Amniotic stem cell (primary cell): ENCODE results near the gene CBLC.

Source experiments
- DNase-seq: peaks from one replicate; lab custom pipeline; 2025; lab: John Stamatoyannopoulos, UW

Gene CBLC

GRCh38 chr19:44777715-44778347, at the start of gene CBLC:
Gene CBLC (plus strand): TSS chr19:44777890. CDS start chr19:44777932, 42 bp downstream.
- DNase-seq = no peak

GRCh38 chr19:44728178-44728577, 49.5 kb upstream of the CBLC start:
- no peak for DNase-seq

- DNase-seq = no peak
Measured at GRCh38 chr19:44729516-44730033, 48.1 kb upstream of the CBLC start.

GRCh38 chr19:44731081-44731480, 46.6 kb upstream of the CBLC start:
- DNase-seq = no peak

GRCh38 chr19:44731622-44732021, 46.1 kb upstream of the CBLC start:
- no peak for DNase-seq

- DNase-seq = no peak
Measured at GRCh38 chr19:44732235-44733014, 45.3 kb upstream of the CBLC start.

- DNase-seq = no peak
Measured at GRCh38 chr19:44734357-44734756, 43.3 kb upstream of the CBLC start.

GRCh38 chr19:44735011-44735410, 42.7 kb upstream of the CBLC start:
- DNase-seq = no peak

- DNase-seq = no peak
Measured at GRCh38 chr19:44737238-44738071, 40.2 kb upstream of the CBLC start.

- no peak for DNase-seq
Measured at GRCh38 chr19:44738136-44738535, 39.6 kb upstream of the CBLC start.

GRCh38 chr19:44738603-44739558, 38.8 kb upstream of the CBLC start:
- no peak for DNase-seq

GRCh38 chr19:44740351-44740824, 37.3 kb upstream of the CBLC start:
- no peak for DNase-seq

GRCh38 chr19:44741258-44741731, 36.4 kb upstream of the CBLC start:
- no peak for DNase-seq

GRCh38 chr19:44741841-44742329, 35.8 kb upstream of the CBLC start:
- DNase-seq = peak; percentile 96

GRCh38 chr19:44742330-44743061, 35.2 kb upstream of the CBLC start:
- DNase-seq = no peak

GRCh38 chr19:44744871-44745332, 32.8 kb upstream of the CBLC start:
- no peak for DNase-seq

GRCh38 chr19:44745341-44745831, 32.3 kb upstream of the CBLC start:
- DNase-seq = peak; percentile 14

GRCh38 chr19:44745887-44746600, 31.6 kb upstream of the CBLC start:
- DNase-seq = no peak

GRCh38 chr19:44746616-44746945, 31.1 kb upstream of the CBLC start:
- DNase-seq = no peak
